ENCODE results near the gene HMGB2. TPM values are rescaled to one million over a fixed set of nuclear protein-coding genes. Genes with fewer than 3 reads are reported as not detected.

Gene HMGB2
- total and polyA plus RNA-seq, 2 experiments from 2014 or later, result 103 to 593 TPM

DNA sequence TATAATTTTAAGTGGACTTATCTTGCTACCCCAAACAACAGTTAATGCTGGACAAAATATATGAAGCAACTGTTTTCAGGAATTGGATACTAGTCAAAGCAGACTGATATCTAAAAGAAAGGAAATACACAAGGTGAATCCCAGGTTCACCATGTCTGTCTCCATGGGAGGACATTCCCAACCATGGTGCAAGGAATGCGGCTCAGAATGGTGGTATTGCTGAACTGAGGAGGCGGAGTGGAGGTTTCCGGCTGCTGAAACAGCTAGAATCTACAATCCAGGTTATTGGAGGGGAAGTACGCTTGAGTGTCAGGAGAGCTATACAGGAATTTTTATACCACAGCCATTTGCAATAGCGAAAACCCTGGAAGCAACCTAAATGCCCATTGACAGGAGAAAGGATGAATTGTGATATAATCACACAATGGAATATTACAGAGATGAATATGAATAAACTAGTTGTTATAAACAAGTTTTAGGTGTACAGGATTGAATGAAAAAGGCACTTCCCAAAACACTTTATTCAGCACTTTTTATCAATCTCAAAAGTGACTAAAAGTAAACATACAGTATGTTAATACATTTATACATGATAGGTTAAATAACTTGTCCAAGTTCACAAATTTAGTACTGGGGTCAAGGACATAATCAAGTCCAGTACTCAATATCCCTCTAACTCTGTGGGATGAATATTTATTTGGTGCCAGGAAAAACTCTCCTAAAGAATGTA is 9.0 kb downstream of the HMGB2 start:
- Mint-ChIP-seq H3K36me3 (ENCODE audit: low read depth) (peaks cover 52% of the 10 kb centered on the region), H3K4me1 (peaks cover 4% of the 10 kb centered on the region; the same call in 2 of the 3 replicates), H3K9me3 (no peaks in the 10 kb centered on the region), H3K27ac (no peak overlapping the region), H3K4me3 (no peak overlapping the region), H3K27me3 (ENCODE audit: insufficient read depth, low read depth, poor library complexity) (peaks cover 2% of the 10 kb centered on the region)
- Histone ChIP-seq H2AFZ (no peak overlapping the region), H3K4me3 (no peak overlapping the region), H3F3A (replicated peaks; ENCODE audit: low read depth) (no peaks in the 10 kb centered on the region), H3K9me2 (ENCODE audit: insufficient read depth) (no peaks in the 10 kb centered on the region), H3K27ac (ENCODE audit: low read depth) (no peak overlapping the region; the same call in 1 of the 2 replicates), H4K20me1 (replicated peaks; ENCODE audit: insufficient read depth) (no peaks in the 10 kb centered on the region), H3K79me2 (replicated peaks; ENCODE audit: insufficient read depth) (no peaks in the 10 kb centered on the region), H3K4me1 (ENCODE audit: insufficient read depth) (no peaks in the 10 kb centered on the region), H3K27me3 (ENCODE audit: insufficient read depth) (no peaks in the 10 kb centered on the region), H3K36me3 (ENCODE audit: insufficient read depth) (peaks cover 9% of the 10 kb centered on the region; the same call in 1 of the 2 replicates), H3K4me2 (no peak overlapping the region)
- ATAC-seq, result peak; percentile 56; the same call in 2 of the 3 replicates
- TF ChIP-seq, protein P1, sequence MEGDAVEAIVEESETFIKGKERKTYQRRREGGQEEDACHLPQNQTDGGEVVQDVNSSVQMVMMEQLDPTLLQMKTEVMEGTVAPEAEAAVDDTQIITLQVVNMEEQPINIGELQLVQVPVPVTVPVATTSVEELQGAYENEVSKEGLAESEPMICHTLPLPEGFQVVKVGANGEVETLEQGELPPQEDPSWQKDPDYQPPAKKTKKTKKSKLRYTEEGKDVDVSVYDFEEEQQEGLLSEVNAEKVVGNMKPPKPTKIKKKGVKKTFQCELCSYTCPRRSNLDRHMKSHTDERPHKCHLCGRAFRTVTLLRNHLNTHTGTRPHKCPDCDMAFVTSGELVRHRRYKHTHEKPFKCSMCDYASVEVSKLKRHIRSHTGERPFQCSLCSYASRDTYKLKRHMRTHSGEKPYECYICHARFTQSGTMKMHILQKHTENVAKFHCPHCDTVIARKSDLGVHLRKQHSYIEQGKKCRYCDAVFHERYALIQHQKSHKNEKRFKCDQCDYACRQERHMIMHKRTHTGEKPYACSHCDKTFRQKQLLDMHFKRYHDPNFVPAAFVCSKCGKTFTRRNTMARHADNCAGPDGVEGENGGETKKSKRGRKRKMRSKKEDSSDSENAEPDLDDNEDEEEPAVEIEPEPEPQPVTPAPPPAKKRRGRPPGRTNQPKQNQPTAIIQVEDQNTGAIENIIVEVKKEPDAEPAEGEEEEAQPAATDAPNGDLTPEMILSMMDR (conservative IDR thresholded peaks at IDR 0.05; ENCODE audit: low read depth in 2 of 2), result no peak
- no peak for TF ChIP-seq JUNB (IDR thresholded peaks at IDR 0.05; ENCODE audit: unreplicated experiment)
- TF ChIP-seq, protein P2, sequence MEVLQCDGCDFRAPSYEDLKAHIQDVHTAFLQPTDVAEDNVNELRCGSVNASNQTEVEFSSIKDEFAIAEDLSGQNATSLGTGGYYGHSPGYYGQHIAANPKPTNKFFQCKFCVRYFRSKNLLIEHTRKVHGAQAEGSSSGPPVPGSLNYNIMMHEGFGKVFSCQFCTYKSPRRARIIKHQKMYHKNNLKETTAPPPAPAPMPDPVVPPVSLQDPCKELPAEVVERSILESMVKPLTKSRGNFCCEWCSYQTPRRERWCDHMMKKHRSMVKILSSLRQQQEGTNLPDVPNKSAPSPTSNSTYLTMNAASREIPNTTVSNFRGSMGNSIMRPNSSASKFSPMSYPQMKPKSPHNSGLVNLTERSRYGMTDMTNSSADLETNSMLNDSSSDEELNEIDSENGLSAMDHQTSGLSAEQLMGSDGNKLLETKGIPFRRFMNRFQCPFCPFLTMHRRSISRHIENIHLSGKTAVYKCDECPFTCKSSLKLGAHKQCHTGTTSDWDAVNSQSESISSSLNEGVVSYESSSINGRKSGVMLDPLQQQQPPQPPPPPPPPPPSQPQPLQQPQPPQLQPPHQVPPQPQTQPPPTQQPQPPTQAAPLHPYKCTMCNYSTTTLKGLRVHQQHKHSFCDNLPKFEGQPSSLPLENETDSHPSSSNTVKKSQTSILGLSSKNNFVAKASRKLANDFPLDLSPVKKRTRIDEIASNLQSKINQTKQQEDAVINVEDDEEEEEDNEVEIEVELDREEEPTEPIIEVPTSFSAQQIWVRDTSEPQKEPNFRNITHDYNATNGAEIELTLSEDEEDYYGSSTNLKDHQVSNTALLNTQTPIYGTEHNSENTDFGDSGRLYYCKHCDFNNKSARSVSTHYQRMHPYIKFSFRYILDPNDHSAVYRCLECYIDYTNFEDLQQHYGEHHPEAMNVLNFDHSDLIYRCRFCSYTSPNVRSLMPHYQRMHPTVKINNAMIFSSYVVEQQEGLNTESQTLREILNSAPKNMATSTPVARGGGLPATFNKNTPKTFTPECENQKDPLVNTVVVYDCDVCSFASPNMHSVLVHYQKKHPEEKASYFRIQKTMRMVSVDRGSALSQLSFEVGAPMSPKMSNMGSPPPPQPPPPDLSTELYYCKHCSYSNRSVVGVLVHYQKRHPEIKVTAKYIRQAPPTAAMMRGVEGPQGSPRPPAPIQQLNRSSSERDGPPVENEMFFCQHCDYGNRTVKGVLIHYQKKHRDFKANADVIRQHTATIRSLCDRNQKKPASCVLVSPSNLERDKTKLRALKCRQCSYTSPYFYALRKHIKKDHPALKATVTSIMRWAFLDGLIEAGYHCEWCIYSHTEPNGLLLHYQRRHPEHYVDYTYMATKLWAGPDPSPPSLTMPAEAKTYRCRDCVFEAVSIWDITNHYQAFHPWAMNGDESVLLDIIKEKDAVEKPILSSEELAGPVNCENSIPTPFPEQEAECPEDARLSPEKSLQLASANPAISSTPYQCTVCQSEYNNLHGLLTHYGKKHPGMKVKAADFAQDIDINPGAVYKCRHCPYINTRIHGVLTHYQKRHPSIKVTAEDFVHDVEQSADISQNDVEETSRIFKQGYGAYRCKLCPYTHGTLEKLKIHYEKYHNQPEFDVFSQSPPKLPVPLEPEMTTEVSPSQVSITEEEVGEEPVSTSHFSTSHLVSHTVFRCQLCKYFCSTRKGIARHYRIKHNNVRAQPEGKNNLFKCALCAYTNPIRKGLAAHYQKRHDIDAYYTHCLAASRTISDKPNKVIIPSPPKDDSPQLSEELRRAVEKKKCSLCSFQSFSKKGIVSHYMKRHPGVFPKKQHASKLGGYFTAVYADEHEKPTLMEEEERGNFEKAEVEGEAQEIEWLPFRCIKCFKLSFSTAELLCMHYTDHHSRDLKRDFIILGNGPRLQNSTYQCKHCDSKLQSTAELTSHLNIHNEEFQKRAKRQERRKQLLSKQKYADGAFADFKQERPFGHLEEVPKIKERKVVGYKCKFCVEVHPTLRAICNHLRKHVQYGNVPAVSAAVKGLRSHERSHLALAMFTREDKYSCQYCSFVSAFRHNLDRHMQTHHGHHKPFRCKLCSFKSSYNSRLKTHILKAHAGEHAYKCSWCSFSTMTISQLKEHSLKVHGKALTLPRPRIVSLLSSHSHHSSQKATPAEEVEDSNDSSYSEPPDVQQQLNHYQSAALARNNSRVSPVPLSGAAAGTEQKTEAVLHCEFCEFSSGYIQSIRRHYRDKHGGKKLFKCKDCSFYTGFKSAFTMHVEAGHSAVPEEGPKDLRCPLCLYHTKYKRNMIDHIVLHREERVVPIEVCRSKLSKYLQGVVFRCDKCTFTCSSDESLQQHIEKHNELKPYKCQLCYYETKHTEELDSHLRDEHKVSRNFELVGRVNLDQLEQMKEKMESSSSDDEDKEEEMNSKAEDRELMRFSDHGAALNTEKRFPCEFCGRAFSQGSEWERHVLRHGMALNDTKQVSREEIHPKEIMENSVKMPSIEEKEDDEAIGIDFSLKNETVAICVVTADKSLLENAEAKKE (CRISPR knock-in tag; IDR thresholded peaks at IDR 0.05), result no peak
- TF ChIP-seq ZNF331 (CRISPR knock-in tag; IDR thresholded peaks at IDR 0.05; ENCODE audit: low read depth), result no peak
- no peak for TF ChIP-seq EZH2phosphoT487 (IDR thresholded peaks at IDR 0.05; ENCODE audit: unreplicated experiment)
- no peak for TF ChIP-seq STAT1 (IDR thresholded peaks at IDR 0.05; ENCODE audit: unreplicated experiment)
- no peak for TF ChIP-seq CREB1 (CRISPR knock-in tag; IDR thresholded peaks at IDR 0.05; ENCODE audit: low read depth)
- TF ChIP-seq, protein P3, sequence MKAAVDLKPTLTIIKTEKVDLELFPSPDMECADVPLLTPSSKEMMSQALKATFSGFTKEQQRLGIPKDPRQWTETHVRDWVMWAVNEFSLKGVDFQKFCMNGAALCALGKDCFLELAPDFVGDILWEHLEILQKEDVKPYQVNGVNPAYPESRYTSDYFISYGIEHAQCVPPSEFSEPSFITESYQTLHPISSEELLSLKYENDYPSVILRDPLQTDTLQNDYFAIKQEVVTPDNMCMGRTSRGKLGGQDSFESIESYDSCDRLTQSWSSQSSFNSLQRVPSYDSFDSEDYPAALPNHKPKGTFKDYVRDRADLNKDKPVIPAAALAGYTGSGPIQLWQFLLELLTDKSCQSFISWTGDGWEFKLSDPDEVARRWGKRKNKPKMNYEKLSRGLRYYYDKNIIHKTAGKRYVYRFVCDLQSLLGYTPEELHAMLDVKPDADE (IDR thresholded peaks at IDR 0.05), result no peak
- TF ChIP-seq ZNF114 (CRISPR knock-in tag; IDR thresholded peaks at IDR 0.05), result no peak
- TF ChIP-seq POLR2AphosphoS5 (IDR thresholded peaks at IDR 0.05; ENCODE audit: low read depth), result no peak
- no peak for TF ChIP-seq NANOG (IDR thresholded peaks at IDR 0.05; ENCODE audit: borderline replicate concordance)
- TF ChIP-seq, protein P4, sequence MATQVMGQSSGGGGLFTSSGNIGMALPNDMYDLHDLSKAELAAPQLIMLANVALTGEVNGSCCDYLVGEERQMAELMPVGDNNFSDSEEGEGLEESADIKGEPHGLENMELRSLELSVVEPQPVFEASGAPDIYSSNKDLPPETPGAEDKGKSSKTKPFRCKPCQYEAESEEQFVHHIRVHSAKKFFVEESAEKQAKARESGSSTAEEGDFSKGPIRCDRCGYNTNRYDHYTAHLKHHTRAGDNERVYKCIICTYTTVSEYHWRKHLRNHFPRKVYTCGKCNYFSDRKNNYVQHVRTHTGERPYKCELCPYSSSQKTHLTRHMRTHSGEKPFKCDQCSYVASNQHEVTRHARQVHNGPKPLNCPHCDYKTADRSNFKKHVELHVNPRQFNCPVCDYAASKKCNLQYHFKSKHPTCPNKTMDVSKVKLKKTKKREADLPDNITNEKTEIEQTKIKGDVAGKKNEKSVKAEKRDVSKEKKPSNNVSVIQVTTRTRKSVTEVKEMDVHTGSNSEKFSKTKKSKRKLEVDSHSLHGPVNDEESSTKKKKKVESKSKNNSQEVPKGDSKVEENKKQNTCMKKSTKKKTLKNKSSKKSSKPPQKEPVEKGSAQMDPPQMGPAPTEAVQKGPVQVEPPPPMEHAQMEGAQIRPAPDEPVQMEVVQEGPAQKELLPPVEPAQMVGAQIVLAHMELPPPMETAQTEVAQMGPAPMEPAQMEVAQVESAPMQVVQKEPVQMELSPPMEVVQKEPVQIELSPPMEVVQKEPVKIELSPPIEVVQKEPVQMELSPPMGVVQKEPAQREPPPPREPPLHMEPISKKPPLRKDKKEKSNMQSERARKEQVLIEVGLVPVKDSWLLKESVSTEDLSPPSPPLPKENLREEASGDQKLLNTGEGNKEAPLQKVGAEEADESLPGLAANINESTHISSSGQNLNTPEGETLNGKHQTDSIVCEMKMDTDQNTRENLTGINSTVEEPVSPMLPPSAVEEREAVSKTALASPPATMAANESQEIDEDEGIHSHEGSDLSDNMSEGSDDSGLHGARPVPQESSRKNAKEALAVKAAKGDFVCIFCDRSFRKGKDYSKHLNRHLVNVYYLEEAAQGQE (IDR thresholded peaks at IDR 0.05; ENCODE audit: unreplicated experiment), result no peak
- no peak for TF ChIP-seq EZH2 (IDR thresholded peaks at IDR 0.05; ENCODE audit: low read depth, unreplicated experiment)
- peak; percentile 33 for DNase-seq (ENCODE audit: low spot score)

All from GM23338 (cell line).